ENCODE data around the gene STK26. TPM values are rescaled to one million over a fixed set of nuclear protein-coding genes. Genes with fewer than 3 reads are reported as not detected.

STK26 gene
- polyA plus RNA-seq, 1 donor from 2014 or later, result 8.8 TPM

- no peaks in the 10 kb centered on the region for H4K20me1 ChIP-seq (ENCODE audit: insufficient read depth)
- no peaks in the 10 kb centered on the region for H3F3A ChIP-seq (ENCODE audit: insufficient read depth, low read length, poor library complexity, severe bottlenecking)
- TF ChIP-seq RAD21 (conservative IDR thresholded peaks at IDR 0.05), result no peak
- H3K79me2 ChIP-seq (replicated peaks; ENCODE audit: insufficient read depth, low read length), result no peaks in the 10 kb centered on the region
- no peaks in the 10 kb centered on the region for H3K9me3 ChIP-seq (ENCODE audit: low read length)
- no peak overlapping the region for H2AFZ ChIP-seq (ENCODE audit: low read depth, low read length)
- no peak overlapping the region for H3K4me2 ChIP-seq (ENCODE audit: low read length)
- no peak overlapping the region for H3K9ac ChIP-seq (ENCODE audit: low read length)
- H3K9me2 ChIP-seq (ENCODE audit: insufficient read depth, low read length), result no peaks in the 10 kb centered on the region
- H3K27ac ChIP-seq (ENCODE audit: low read length), result no peak overlapping the region
- no peak overlapping the region for H3K4me3 ChIP-seq (ENCODE audit: low read length)
- H3K36me3 ChIP-seq (ENCODE audit: insufficient read depth, low read length), result no peaks in the 10 kb centered on the region
- no peaks in the 10 kb centered on the region for H3K27me3 ChIP-seq (ENCODE audit: insufficient read depth, low read depth, low read length)
Observed at GRCh38 chrX:132114607-132115006, 91.5 kb downstream of the STK26 start.

DNA sequence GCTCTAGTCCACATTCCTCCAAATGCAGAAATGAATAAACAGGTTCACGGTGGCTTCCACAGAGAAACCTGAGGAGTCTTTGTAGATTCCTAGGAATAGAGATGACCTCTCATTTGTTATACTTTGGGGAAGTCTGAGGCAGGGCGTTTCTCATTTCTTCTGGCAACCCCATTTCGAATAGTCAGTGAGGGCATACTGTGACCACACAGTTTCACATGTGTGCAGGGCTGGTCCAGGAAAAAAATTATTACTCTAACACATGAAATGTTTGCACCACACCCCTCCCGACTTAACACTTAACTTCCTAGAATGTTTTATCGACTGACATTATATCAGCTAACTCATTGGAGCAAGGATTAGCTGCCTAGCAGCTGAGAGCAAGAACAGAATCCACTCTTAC lies 92.7 kb downstream of the STK26 start:
- no peak overlapping the region for H3K4me2 ChIP-seq (ENCODE audit: low read length)
- no peak overlapping the region for H3K4me3 ChIP-seq (ENCODE audit: low read length)
- H4K20me1 ChIP-seq (ENCODE audit: insufficient read depth), result no peaks in the 10 kb centered on the region
- no peaks in the 10 kb centered on the region for H3F3A ChIP-seq (ENCODE audit: insufficient read depth, low read length, poor library complexity, severe bottlenecking)
- no peak for TF ChIP-seq MXI1 (conservative IDR thresholded peaks at IDR 0.05; ENCODE audit: poor library complexity, severe bottlenecking)
- no peak for TF ChIP-seq EZH2 (IDR thresholded peaks at IDR 0.05; ENCODE audit: borderline replicate concordance, insufficient read depth, low read length, poor library complexity, severe bottlenecking)
- TF ChIP-seq RAD21 (conservative IDR thresholded peaks at IDR 0.05), result no peak
- no peak for TF ChIP-seq EP300 (conservative IDR thresholded peaks at IDR 0.05; ENCODE audit: poor library complexity, severe bottlenecking)
- TF ChIP-seq, protein P1, sequence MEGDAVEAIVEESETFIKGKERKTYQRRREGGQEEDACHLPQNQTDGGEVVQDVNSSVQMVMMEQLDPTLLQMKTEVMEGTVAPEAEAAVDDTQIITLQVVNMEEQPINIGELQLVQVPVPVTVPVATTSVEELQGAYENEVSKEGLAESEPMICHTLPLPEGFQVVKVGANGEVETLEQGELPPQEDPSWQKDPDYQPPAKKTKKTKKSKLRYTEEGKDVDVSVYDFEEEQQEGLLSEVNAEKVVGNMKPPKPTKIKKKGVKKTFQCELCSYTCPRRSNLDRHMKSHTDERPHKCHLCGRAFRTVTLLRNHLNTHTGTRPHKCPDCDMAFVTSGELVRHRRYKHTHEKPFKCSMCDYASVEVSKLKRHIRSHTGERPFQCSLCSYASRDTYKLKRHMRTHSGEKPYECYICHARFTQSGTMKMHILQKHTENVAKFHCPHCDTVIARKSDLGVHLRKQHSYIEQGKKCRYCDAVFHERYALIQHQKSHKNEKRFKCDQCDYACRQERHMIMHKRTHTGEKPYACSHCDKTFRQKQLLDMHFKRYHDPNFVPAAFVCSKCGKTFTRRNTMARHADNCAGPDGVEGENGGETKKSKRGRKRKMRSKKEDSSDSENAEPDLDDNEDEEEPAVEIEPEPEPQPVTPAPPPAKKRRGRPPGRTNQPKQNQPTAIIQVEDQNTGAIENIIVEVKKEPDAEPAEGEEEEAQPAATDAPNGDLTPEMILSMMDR (IDR thresholded peaks at IDR 0.05; ENCODE audit: poor library complexity, severe bottlenecking), result no peak
- TF ChIP-seq REST (IDR thresholded peaks at IDR 0.05; ENCODE audit: borderline replicate concordance), result no peak
- no peak for TF ChIP-seq SMC3 (conservative IDR thresholded peaks at IDR 0.05; ENCODE audit: poor library complexity)
- TF ChIP-seq POLR2AphosphoS5 (IDR thresholded peaks at IDR 0.05), result no peak
- TF ChIP-seq TAF1 (IDR thresholded peaks at IDR 0.05; ENCODE audit: low read depth), result no peak
- no peaks in the 10 kb centered on the region for H3K27me3 ChIP-seq (ENCODE audit: insufficient read depth, low read depth, low read length)
- H3K36me3 ChIP-seq (ENCODE audit: insufficient read depth, low read length), result no peaks in the 10 kb centered on the region
- no peak overlapping the region for H2AFZ ChIP-seq (ENCODE audit: low read depth, low read length)
- no peak overlapping the region for H3K27ac ChIP-seq (ENCODE audit: low read length)
- no peak overlapping the region for H3K9ac ChIP-seq (ENCODE audit: low read length)
- no peaks in the 10 kb centered on the region for H3K9me2 ChIP-seq (ENCODE audit: insufficient read depth, low read length)
- no peaks in the 10 kb centered on the region for H3K79me2 ChIP-seq (replicated peaks; ENCODE audit: insufficient read depth, low read length)
- H3K9me3 ChIP-seq (ENCODE audit: low read length), result no peaks in the 10 kb centered on the region

DNA sequence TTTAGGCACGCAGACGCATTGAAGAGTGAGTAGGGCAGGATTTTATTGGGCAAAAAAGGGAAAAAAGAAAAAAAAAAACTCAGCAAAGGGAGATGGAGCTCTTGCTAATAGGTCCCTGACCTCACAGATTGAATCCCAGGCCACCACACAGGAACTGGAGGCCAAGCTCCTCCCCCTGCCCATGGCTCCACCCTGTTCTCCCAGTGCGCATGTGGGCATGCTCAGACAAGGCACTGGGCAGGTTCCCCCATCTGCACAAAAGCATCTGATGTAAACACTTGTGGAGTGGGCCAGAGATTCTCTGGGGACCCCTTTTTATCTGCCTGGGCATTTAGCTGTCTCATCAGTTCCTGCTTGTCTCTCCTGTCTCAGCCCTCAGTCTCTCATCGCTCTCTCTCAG lies 95.3 kb downstream of the STK26 start:
- no peak overlapping the region for H3K4me3 ChIP-seq (ENCODE audit: low read length)
- no peaks in the 10 kb centered on the region for H3K27me3 ChIP-seq (ENCODE audit: insufficient read depth, low read depth, low read length)
- no peak overlapping the region for H2AFZ ChIP-seq (ENCODE audit: low read depth, low read length)
- H3K27ac ChIP-seq (ENCODE audit: low read length), result no peak overlapping the region
- H3K9ac ChIP-seq (ENCODE audit: low read length), result no peak overlapping the region
- no peak overlapping the region for H3K4me2 ChIP-seq (ENCODE audit: low read length)
- H3K9me3 ChIP-seq (ENCODE audit: low read length), result no peaks in the 10 kb centered on the region
- no peaks in the 10 kb centered on the region for H3F3A ChIP-seq (ENCODE audit: insufficient read depth, low read length, poor library complexity, severe bottlenecking)
- no peaks in the 10 kb centered on the region for H3K79me2 ChIP-seq (replicated peaks; ENCODE audit: insufficient read depth, low read length)
- H3K9me2 ChIP-seq (ENCODE audit: insufficient read depth, low read length), result no peaks in the 10 kb centered on the region
- H4K20me1 ChIP-seq (ENCODE audit: insufficient read depth), result no peaks in the 10 kb centered on the region
- TF ChIP-seq EP300 (conservative IDR thresholded peaks at IDR 0.05; ENCODE audit: poor library complexity, severe bottlenecking), result no peak
- no peaks in the 10 kb centered on the region for H3K36me3 ChIP-seq (ENCODE audit: insufficient read depth, low read length)
